ENCODE results near the gene WLS.

GRCh38 chr1:68221001-68221979, 11.0 kb downstream of the WLS start:
- TF ChIP-seq POLR2A (IDR thresholded peaks at IDR 0.05; ENCODE audit: low read depth) (no peak), CTCF (IDR thresholded peaks at IDR 0.05) (no peak), POLR2AphosphoS5 (IDR thresholded peaks at IDR 0.05) (no peak), EP300 (IDR thresholded peaks at IDR 0.05) (no peak)

All from esophagus muscularis mucosa (tissue), 4 donors.